Stimulated activated CD8-positive, alpha-beta memory T cell treated with anti-CD3 and anti-CD28 coated beads, Interleukin-15, amount 100 ng/mL, for 4 hours (primary cell): ENCODE data around the gene MRGPRX4.

Experiments used
- DNase-seq, 2 donors: peaks; one replicate each; pipeline ENCODE4 v3.0.0-alpha.2; 2020; ENCODE audit warnings: low read depth in 2 of 2

Gene MRGPRX4

GRCh38 chr11:18221274-18221876 lies 48.7 kb downstream of the MRGPRX4 start:
- DNase-seq, result no peak

- no peak for DNase-seq
Measured at GRCh38 chr11:18222814-18223421, 50.3 kb downstream of the MRGPRX4 start.
